IMR-90 (cell line): ENCODE measurements around the gene PTCH2. TPM values are rescaled to one million over a fixed set of nuclear protein-coding genes. Genes with fewer than 3 reads are reported as not detected.

Experiments
- ATAC-seq: fragments of 200-7000 bp; cut with Tn5 transposase; 2 replicates; pipeline ENCODE4 v1.9.1; 2020; ENCODE audit warnings: low read depth, mild to moderate bottlenecking, moderate library complexity
- BruUV-seq: library from RNA; stranded (reverse); fragments of 400-500 nt; replicated peaks from 2 replicates; lab custom pipeline; 2021; lab: Mats Ljungman, UMichigan
- CTCF ChIA-PET: fragments of 300-600 bp; formaldehyde crosslinking; extraction: SDS; loops from one replicate; lab custom pipeline; 2021; ENCODE audit warnings: antibody characterized with exemption; lab: Yijun Ruan, JAX
- POLR2A ChIA-PET: fragments of 300-600 bp; sonication (Branson Sonifier 250); formaldehyde crosslinking; loops from one replicate; lab custom pipeline; 2022; ENCODE audit warnings: antibody characterized with exemption; ENCODE audit not compliant: unreplicated experiment; lab: Charles Lee
- DNase-seq: peaks from one replicate; pipeline ENCODE4 v3.0.0; 2013
- H2AFZ ChIP-seq: replicated peaks from 2 replicates; pipeline ENCODE3; 2013; ENCODE audit warnings: low read length, mild to moderate bottlenecking; ENCODE audit not compliant: poor library complexity
- H2AK5ac ChIP-seq: 2 replicates; pipeline ENCODE4 v1.6.1; 2013; ENCODE audit warnings: low read depth, low read length, inconsistent platforms
- H2AK9ac ChIP-seq: replicated peaks from 2 replicates; pipeline ENCODE3; 2013; ENCODE audit warnings: mild to moderate bottlenecking, low read depth, low read length, moderate library complexity; ENCODE audit not compliant: poor library complexity
- H2BK120ac ChIP-seq: 2 replicates; pipeline ENCODE4 v1.6.1; 2013; ENCODE audit warnings: low read depth, low read length, inconsistent platforms
- H2BK15ac ChIP-seq: 3 replicates; pipeline ENCODE4 v1.6.1; 2013; ENCODE audit warnings: low read depth, low read length, inconsistent platforms
- H2BK20ac ChIP-seq: 2 replicates; pipeline ENCODE4 v1.6.1; 2013; ENCODE audit warnings: low read depth, mild to moderate bottlenecking, inconsistent platforms, low read length, moderate library complexity
- H2BK5ac ChIP-seq: 2 replicates; pipeline ENCODE4 v1.6.1; 2013; ENCODE audit warnings: mild to moderate bottlenecking, low read depth, low read length, inconsistent platforms; ENCODE audit not compliant: poor library complexity, severe bottlenecking
- H3K14ac ChIP-seq: replicated peaks from 2 replicates; pipeline ENCODE4 v1.6.1; 2013; ENCODE audit warnings: low read depth, low read length, inconsistent platforms
- H3K18ac ChIP-seq: 2 replicates; pipeline ENCODE4 v1.6.1; 2013; ENCODE audit warnings: low read depth, low read length, control low read depth
- H3K23ac ChIP-seq: 2 replicates; pipeline ENCODE4 v1.6.1; 2013; ENCODE audit warnings: low read depth, low read length, inconsistent platforms
- H3K27ac ChIP-seq: 2 replicates; pipeline ENCODE4 v1.5.1; 2013; ENCODE audit warnings: mild to moderate bottlenecking, control low read depth, low read length; ENCODE audit not compliant: insufficient read depth
- H3K27me3 ChIP-seq: 2 replicates; pipeline ENCODE4 v1.6.1; 2013; ENCODE audit warnings: low read length; ENCODE audit not compliant: control insufficient read depth, insufficient read depth
- H3K36me3 ChIP-seq: 2 replicates; pipeline ENCODE4 v1.6.1; 2013; ENCODE audit warnings: low read length, mixed read lengths; ENCODE audit not compliant: control insufficient read depth, insufficient read depth
- H3K4ac ChIP-seq: 2 replicates; pipeline ENCODE4 v1.6.1; 2013; ENCODE audit warnings: low read depth, low read length, inconsistent platforms
- H3K4me1 ChIP-seq: 2 replicates; pipeline ENCODE4 v1.6.1; 2013; ENCODE audit warnings: low read length, mixed read lengths; ENCODE audit not compliant: control insufficient read depth, insufficient read depth
- H3K4me2 ChIP-seq: 2 replicates; pipeline ENCODE4 v1.6.1; 2013; ENCODE audit warnings: low read depth, mild to moderate bottlenecking, control low read depth, low read length, moderate library complexity
- H3K4me3 ChIP-seq: 2 replicates; pipeline ENCODE4 v1.5.1; 2013; ENCODE audit warnings: low read depth, mild to moderate bottlenecking, control low read depth, low read length, moderate library complexity; ENCODE audit not compliant: insufficient read depth
- H3K56ac ChIP-seq: 2 replicates; pipeline ENCODE4 v1.6.1; 2013; ENCODE audit warnings: low read length, inconsistent platforms; ENCODE audit not compliant: insufficient read depth; ENCODE audit errors: extremely low read depth
- H3K79me1 ChIP-seq, 2 experiments: 2 replicates each; pipeline ENCODE4 v1.6.1; 2013; ENCODE audit warnings: low read length in 2 of 2, inconsistent platforms in 1 of 2, low read depth in 1 of 2
- H3K9ac ChIP-seq: 2 replicates; pipeline ENCODE4 v1.6.1; 2013; ENCODE audit warnings: low read depth, low read length, control low read depth
- H3K9me1 ChIP-seq: 2 replicates; pipeline ENCODE4 v1.6.1; 2013; ENCODE audit warnings: low read length, inconsistent platforms; ENCODE audit not compliant: insufficient read depth
- H3K9me3 ChIP-seq: 2 replicates; pipeline ENCODE4 v1.6.1; 2013; ENCODE audit warnings: low read length; ENCODE audit not compliant: control insufficient read depth, insufficient read depth
- H4K20me1 ChIP-seq: 2 replicates; pipeline ENCODE4 v1.6.1; 2013; ENCODE audit warnings: low read length, inconsistent platforms; ENCODE audit not compliant: insufficient read depth
- H4K5ac ChIP-seq: 2 replicates; pipeline ENCODE4 v1.6.1; 2013; ENCODE audit warnings: mild to moderate bottlenecking, low read depth, low read length, control low read depth
- H4K8ac ChIP-seq, 2 experiments: 2 replicates each; pipeline ENCODE4 v1.6.1; 2013; ENCODE audit warnings: low read depth in 2 of 2, low read length in 2 of 2, control low read depth in 1 of 2, inconsistent platforms in 1 of 2
- H4K91ac ChIP-seq: 2 replicates; pipeline ENCODE4 v1.6.1; 2013; ENCODE audit warnings: low read depth, low read length, inconsistent platforms; ENCODE audit not compliant: insufficient read depth
- BHLHE40 ChIP-seq: fragments of 150-350 bp; IDR thresholded peaks from 2 replicates; pipeline ENCODE4 v1.6.1; 2016; ENCODE audit warnings: mild to moderate bottlenecking, low read depth, low read length
- CTCF ChIP-seq: conservative IDR thresholded peaks from 2 replicates; pipeline ENCODE4 v1.5.1; 2012; ENCODE audit warnings: mild to moderate bottlenecking, low read depth, low read length, improper control_type of control experiment
- MAFK ChIP-seq: IDR thresholded peaks from 2 replicates; pipeline ENCODE4 v1.6.1; 2012; ENCODE audit warnings: low read depth, low read length, improper control_type of control experiment
- MAZ ChIP-seq: IDR thresholded peaks from 2 replicates; pipeline ENCODE4 v1.6.1; 2012; ENCODE audit warnings: low read depth, mild to moderate bottlenecking, low read length, improper control_type of control experiment, moderate library complexity, borderline replicate concordance
- MXI1 ChIP-seq: IDR thresholded peaks from 2 replicates; pipeline ENCODE4 v1.6.1; 2012; ENCODE audit warnings: low read depth, mild to moderate bottlenecking, low read length, moderate library complexity, borderline replicate concordance
- POLR2A ChIP-seq: IDR thresholded peaks from 2 replicates; pipeline ENCODE4 v1.6.1; 2012; ENCODE audit warnings: mild to moderate bottlenecking, low read depth, low read length
- USF2 ChIP-seq: fragments of 150-350 bp; IDR thresholded peaks from 2 replicates; pipeline ENCODE4 v1.6.1; 2017; ENCODE audit warnings: mild to moderate bottlenecking, antibody characterized with exemption, low read length, low read depth
- WGBS, 2 experiments: methylation state at CpG; one replicate each; pipeline versions ENCODE4 v1.1.5 to v1.1.7; 2013; ENCODE audit warnings: missing lambda C conversion rate in 2 of 2; ENCODE audit not compliant: insufficient read length in 1 of 2; ENCODE audit errors: extremely low coverage in 2 of 2; 5-methylcytosine and 5-hydroxymethylcytosine counted together
- dilution Hi-C: fragments of 300-500 bp; cut with HindIII; formaldehyde crosslinking; loops from one replicate; pipeline ENCODE4 v1.14.3; 2018; ENCODE audit warnings: low sequenced_read_pairs; ENCODE audit not compliant: unreplicated experiment
- in situ Hi-C: fragments of 300-500 bp; cut with MboI; formaldehyde crosslinking; loops from 3 replicates; pipeline ENCODE4 v1.14.3; 2019; ENCODE audit warnings: low sequenced_read_pairs, inconsistent platforms, mixed read lengths
- intact Hi-C: fragments of 100-400 bp; cut with micrococcal nuclease; formaldehyde crosslinking; loops from 2 replicates; pipeline ENCODE4 v1.10.0; 2022
- polyA plus RNA-seq, 3 experiments: library from polyadenylated mRNA; depleted of rRNA; stranded (reverse); fragments of >200 nt; gene quantifications; 2 replicates each; pipeline ENCODE4 v1.2.3, GENCODE V29; 2012; ENCODE audit warnings: low replicate concordance in 1 of 3
- total RNA-seq: library from RNA; depleted of rRNA; stranded (reverse); fragments of >200 nt; gene quantifications from 2 replicates; pipeline ENCODE4 v1.2.3, GENCODE V29; 2012

Gene PTCH2
- total and polyA plus RNA-seq, 2 of the 4 experiments (the other 2 are of a cell fraction) = under 0.01 to 0.56 TPM

GRCh38 chr1:44820328-44821239 lies 22.5 kb downstream of the PTCH2 start:
- no peak overlapping the region; the same call in 1 of the 2 replicates for H3K18ac ChIP-seq
- peak overlapping the region; percentile 100; the same call in 1 of the 2 replicates for H3K56ac ChIP-seq
- peak overlapping the region; percentile 49 for H3K14ac ChIP-seq
- peak overlapping the region; percentile 99 for H2BK5ac ChIP-seq
- peak overlapping the region; percentile 99 for H3K27ac ChIP-seq
- H2AK5ac ChIP-seq = peak overlapping the region; percentile 87
- peak overlapping the region; percentile 96 for H3K9ac ChIP-seq
- peaks cover 1% of the 10 kb centered on the region; the same call in 1 of the 2 replicates for H3K4me1 ChIP-seq
- CTCF ChIA-PET = interaction anchor here (0.6 kb wide), 1 partner anchor 180 kb away, joined by 3 read pairs; no protein-coding TSS in a partner anchor
- dilution Hi-C loops = no loop called here
- peak overlapping the region; percentile 33; the same call in 1 of the 3 replicates for H2BK15ac ChIP-seq
- H3K27me3 ChIP-seq = no peaks in the 10 kb centered on the region
- H3K9me3 ChIP-seq = no peaks in the 10 kb centered on the region
- no peaks in the 10 kb centered on the region for H3K36me3 ChIP-seq
- H3K79me1 ChIP-seq = no peaks in the 10 kb centered on the region; a peak in 1 of 4 replicates
- in situ Hi-C loops = no loop called here
- H3K4me2 ChIP-seq = peak overlapping the region; percentile 70
- peak overlapping the region; percentile 96; the same call in 1 of the 2 replicates for H2BK20ac ChIP-seq
- peak overlapping the region; percentile 38 for H4K5ac ChIP-seq
- no TSS peak for BruUV-seq
- peak overlapping the region; percentile 23 for H3K4me3 ChIP-seq
- H3K23ac ChIP-seq = peak overlapping the region; percentile 46
- H3K4ac ChIP-seq = peak overlapping the region; percentile 96
- DNase-seq (no peak), ATAC-seq (no peak; the same call in 1 of the 2 replicates)
- intact Hi-C loops = no loop called here
- peaks cover 3% of the 10 kb centered on the region; the same call in 1 of the 2 replicates for H3K9me1 ChIP-seq
- 50% methylated on average over 2 of the region's 25 CpGs; no CpG with 5 or more reads in 1 of the 2 experiments for WGBS, 2 experiments
- H2BK120ac ChIP-seq = peak overlapping the region; percentile 96
- TF ChIP-seq MAZ = no peak
- no peak for TF ChIP-seq MAFK
- TF ChIP-seq USF2 = no peak
- TF ChIP-seq CTCF = no peak
- no peak for TF ChIP-seq POLR2A
- no peak for TF ChIP-seq MXI1
- TF ChIP-seq BHLHE40 = no peak
- peaks cover 8% of the 10 kb centered on the region; the same call in 1 of the 2 replicates for H4K20me1 ChIP-seq
- POLR2A ChIA-PET = no interaction called here
- peak overlapping the region; percentile 79 for H2AK9ac ChIP-seq
- H4K91ac ChIP-seq = peak overlapping the region; percentile 100
- peak overlapping the region; percentile 94 for H2AFZ ChIP-seq
- H4K8ac ChIP-seq = peak overlapping the region; percentile 83 to 96; a peak in 3 of 4 replicates
